ENCODE data around the gene KRTAP10-12.

DNA sequence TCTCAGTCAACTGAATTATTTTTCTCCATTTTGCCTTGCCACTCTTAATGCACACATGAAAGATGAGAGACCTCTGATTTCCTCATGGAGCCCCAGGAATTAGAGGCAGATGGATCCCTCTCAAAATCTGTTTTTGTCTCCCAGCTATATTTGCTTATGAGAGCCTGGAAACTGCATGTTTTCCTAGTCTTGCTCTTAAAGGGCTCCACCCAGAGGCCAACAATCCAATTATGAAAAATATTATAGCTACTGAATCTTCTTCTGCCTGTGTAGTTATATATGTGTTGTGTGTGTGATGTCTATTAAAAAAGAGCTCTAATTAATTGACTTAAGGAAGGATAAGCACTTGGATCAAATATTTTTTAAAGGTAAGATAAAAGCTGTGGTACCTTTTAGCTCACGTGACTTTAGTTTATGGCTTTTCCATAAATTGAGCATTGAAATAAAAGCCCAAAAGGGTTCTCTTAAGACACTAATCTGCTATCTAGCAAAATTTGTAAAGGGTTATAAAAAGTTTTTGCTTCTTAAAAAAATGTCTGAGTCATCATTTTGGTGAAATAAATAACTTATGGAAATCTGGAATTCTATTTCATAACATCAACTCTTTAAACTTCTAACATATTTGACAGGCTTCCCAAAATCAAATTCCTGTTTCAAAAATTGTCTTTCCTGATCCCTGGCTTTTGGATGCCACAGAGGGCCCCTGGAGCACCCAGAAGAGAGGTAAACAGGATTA, 45.6 kb downstream of the KRTAP10-12 start:
- TF ChIP-seq POLR2A (IDR thresholded peaks at IDR 0.05; ENCODE audit: low read depth, low read length) (no peak), POLR2AphosphoS5 (IDR thresholded peaks at IDR 0.05; ENCODE audit: low read depth, low read length) (no peak), TAF1 (IDR thresholded peaks at IDR 0.05; ENCODE audit: low read depth, low read length) (no peak)
